GM19193 (cell line): ENCODE data around the gene CCSER1.

Experiments
- POLR2A ChIP-seq: IDR thresholded peaks from 4 replicates; pipeline ENCODE4 v1.6.1; 2011; ENCODE audit not compliant: insufficient read depth, insufficient read length; ENCODE audit errors: extremely low read depth

The CCSER1 gene

DNA sequence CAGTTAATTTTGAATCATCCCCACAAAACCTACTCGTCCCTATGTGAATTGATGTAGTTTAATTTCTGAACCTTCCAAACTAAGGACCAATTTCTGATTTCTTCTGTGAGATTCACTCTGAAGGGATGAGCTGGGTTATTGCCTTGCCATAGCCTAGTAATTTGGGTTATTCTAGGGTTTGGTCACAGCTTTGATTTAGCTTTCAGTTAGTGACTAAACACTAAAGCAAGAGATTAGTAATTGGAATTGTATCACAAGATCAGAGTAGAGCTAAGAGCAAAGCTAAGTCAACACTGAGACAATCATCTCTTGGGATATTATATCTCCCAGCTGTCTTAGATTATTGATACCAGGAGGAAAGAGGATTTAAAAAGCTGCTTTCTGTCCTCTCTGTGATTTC, 588.0 kb downstream of the CCSER1 start:
- TF ChIP-seq POLR2A: no peak

DNA sequence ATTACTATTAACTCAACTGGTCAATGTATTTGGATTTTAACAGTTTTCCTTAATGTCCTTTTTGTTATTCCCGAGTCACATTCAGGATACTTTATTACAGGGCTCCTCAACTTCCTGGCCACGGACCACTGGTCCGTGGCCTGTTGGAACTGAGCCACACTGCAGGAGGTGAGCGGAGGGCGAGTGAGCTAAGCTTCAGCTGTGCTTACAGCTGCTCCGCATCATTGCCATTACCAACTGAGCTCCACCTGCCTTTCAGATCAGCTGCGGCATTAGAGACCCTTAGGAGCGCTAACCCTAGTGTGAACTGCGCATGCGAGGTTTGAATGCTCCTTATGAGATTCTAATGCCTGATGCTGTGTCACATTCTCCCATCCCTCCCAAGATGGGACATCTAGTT, 591.7 kb downstream of the CCSER1 start:
- TF ChIP-seq POLR2A: no peak

DNA sequence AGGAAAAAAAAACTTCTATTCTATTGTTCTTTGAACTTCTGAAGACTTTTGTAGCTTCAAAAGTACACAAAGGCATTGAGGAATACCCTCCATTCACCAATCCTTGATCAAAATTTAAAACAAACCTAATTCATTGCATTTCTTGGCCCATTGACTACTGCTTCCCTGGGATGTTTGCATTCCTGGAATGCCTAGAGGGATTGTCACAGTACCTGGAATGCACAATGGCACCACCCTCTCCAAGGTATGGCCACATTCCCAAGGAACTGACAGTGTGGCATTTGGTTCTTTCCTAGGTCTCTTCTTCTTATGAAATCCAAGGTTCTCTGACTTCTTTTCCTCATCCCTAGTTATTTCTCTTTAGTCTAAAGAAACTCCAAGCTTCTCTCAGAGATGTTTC, 600.7 kb downstream of the CCSER1 start:
- no peak for TF ChIP-seq POLR2A

DNA sequence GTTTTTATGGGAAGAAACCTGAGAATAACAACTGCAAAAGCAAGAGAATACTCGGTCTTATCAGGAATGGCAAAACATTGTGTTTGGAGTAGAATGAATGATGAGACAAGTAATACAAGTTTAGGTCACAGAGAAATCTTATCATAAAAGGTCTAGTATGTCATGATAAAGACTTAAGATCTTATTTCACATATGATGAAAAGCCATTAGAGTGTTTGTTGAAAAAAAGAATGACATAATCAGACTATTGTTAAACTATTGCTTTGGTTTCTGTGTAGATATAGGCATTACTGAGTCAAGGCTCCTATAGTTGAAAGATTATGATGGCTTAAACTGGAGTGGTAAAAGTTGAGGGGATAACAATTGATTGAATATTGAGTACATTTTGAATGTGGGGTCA, 603.6 kb downstream of the CCSER1 start:
- TF ChIP-seq POLR2A: no peak

DNA sequence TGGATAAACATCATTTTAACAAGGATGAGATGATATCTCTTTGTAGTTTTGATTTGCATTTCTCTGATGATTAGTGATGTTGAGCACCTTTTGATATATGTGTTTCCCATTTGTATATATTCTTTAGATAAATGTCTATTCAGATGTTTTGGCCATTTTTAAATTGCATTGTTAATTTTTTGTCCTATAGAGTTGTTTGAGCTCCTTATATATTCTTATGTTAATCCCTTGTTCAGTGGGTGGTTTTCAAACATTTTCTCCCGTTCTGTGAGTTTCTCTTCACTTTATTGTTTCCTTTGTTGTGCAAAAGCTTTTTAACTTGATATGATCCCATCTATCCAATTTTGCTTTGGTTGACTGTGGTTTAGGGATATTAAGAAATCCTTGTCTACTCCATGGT, 606.0 kb downstream of the CCSER1 start:
- no peak for TF ChIP-seq POLR2A

DNA sequence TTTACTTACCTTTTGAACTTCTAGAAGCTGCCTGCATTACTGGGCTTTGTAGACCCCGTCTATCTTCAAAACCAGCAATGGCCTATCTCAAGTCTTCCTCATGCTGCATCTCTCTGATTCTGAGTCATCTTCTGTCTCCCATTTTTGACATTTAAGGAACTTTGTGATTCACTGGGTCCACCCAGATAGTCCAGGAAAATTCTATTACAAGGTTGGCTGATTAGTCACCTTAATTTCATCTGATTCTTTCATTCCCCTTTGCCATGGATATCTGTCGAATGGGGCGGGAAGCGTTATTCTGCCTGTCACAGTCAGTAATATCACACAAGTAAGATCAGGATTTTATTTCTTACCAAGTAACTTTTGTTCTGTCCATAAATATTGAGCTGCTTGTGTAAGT, 618.0 kb downstream of the CCSER1 start:
- TF ChIP-seq POLR2A: no peak

DNA sequence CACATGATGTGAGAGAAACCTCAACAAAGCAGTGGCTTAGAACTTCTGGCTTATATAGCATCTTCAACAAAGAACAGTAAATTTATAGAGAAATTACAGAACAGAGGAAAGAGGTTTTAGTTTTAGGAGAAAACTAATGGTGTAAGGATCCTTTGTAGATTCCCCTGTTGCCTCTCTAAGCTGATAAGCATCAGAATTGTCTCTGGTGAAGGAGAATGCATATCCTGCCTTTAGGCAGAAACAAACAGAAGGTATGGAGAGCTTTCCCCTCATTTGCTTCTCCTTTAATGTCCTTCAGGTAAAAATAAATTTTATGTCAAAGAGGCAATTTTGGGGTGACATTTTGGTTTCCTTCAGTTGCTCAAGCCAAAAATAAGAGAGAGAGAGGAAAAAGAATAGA, 625.9 kb downstream of the CCSER1 start:
- no peak for TF ChIP-seq POLR2A

DNA sequence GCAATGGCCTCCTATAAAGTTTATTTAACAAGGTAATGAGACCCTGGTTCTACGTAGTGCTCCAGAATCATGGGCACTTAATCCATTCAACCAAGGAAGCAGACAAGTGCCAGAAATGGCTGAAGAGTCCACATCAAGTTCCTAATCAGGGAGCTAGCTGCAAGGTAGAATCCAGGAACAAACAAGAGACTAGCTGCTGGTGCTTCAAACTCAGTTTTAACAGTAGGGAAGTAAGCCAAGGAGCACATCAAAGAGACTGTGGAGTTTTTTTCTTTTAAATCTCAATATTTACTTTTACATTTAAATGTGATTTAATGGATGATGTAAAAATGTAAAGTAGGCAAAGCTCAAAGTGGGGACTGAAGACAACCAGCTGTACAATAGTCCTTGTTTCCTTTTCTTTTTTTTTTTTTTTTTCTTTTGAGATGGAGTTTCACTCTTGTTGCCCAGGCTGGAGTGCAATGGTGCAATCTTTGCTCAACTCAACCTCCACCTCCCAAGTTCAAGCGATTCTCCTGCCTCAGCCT, 630.4 kb downstream of the CCSER1 start:
- TF ChIP-seq POLR2A: no peak

DNA sequence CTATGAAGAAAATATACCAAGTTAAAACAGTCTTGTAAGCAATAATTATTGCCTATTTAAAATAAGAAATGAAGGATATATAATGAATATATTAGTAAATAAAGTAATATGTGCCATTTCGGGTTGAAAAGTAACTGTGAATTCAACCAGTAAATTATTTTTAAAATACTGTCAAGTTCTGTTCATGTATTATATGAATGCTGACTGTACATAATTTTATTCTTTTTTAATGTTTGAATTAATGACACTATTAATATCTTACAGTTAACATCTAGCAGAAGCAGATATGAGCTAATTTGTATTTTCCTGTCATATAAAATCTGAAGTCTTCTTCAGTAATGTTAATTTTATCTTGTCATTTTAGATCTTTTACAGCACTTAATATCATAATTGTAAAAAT, 632.9 kb downstream of the CCSER1 start:
- no peak for TF ChIP-seq POLR2A

DNA sequence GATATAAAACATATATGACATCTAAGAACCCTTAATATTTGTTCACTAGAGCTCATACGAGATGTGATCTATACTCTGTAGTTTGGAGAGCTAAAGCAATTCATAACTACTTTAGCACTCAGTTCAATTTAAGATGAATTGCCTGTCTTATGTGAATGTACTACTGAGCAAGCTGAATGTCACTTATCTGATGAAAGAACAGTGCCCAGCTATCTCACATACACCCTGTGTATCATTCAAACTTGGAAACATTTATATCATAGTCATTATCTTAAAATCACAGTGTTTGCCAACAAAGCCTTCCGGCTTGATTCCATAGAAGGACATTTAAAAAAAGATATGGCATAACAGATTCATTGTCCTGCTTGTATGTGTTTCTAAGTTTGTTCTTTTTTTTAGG, 639.6 kb downstream of the CCSER1 start:
- no peak for TF ChIP-seq POLR2A

DNA sequence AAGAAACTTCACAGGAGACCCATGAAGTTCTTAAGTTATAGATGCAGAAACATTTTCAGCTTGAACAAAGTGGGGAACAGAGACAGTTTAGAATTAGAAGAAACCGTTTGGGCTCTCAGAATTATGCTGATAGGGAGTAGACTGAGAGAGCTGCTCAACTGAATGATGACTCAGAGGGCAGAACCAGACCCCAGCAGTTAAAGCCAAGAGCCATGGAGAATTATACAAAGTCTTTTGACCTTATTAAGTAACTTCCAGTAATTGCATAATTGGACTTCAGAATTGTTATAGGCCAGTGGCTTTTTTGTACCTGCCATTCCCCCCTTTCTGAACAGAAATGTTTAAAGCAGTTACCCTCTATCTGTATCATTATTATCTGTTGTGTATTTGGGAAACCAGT, 642.1 kb downstream of the CCSER1 start:
- TF ChIP-seq POLR2A: no peak

DNA sequence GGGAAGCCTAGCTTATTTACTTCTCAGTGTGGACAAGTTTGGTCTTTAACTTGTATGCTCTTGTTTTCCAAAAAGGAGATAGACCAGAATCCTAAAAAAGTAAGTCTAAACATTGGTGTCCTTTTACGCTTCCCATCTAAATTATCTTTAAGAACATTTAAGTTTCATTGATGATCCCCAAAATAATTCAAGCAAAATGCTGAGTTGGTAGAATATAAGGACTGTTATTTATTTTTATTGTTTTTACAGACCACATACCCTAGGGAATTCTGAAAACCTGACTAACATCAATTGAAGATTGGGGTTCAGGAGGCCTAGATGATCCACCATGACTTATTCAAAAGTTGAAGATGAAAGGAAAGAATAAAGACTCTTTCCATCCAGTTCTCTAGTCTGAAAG, 653.0 kb downstream of the CCSER1 start:
- TF ChIP-seq POLR2A: no peak

DNA sequence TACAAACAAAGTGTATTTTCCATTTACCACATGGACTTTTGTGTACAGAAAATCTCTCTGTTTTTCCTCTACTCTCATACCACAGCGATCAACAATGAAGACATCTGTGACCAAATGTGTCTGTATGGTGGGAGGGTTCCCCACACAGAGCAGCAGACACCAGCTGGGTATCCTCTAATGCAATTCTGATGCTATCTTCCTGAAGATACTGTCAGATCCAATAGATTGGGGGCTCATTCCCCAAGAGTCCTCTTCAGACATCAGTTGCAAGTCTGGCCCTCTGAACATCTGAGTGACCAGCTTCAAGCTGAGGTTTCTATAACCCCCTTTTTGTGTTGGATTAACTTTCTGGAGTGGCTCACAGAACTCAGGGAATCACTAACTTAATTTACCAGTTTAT, 659.4 kb downstream of the CCSER1 start:
- no peak for TF ChIP-seq POLR2A

DNA sequence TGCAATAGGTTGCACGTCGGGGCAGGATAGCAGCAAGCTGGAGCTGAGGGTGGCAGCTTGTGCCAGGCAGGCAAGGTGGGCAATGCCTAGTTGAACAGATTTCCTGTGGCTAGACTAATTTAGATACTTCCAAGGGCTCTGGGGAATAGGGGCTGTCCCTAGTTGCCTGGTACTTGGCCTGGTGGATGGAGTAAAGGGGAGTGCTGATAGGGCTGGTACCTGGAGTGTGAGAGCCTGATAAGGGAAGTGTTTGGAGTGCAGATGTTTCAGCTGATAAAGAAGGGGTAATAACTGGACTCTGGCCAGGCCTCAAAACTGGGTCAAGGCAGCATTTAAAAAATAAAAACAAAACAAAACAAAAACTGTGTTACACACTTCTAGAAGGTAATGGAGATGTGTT, 665.5 kb downstream of the CCSER1 start:
- no peak for TF ChIP-seq POLR2A

DNA sequence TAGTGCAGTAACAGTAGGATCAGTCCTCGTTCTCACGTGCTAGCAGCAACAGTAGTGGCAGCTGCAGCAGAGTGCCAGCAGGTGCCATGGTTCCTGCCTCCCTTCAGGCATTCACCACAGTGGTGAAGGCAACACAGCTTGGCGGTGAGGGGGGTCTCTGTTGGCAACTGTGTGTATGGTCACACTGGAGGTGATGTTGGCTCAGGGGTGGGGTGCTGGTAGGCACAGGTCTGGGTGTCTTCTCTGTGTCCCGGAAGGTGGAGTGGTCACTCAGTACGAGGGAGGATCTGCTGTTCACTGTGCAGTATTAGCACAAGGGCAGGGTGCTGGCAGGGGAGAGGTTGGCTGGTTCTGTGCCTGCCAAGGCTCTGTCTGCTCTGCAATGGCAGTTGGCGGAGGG, 671.8 kb downstream of the CCSER1 start:
- TF ChIP-seq POLR2A: no peak

DNA sequence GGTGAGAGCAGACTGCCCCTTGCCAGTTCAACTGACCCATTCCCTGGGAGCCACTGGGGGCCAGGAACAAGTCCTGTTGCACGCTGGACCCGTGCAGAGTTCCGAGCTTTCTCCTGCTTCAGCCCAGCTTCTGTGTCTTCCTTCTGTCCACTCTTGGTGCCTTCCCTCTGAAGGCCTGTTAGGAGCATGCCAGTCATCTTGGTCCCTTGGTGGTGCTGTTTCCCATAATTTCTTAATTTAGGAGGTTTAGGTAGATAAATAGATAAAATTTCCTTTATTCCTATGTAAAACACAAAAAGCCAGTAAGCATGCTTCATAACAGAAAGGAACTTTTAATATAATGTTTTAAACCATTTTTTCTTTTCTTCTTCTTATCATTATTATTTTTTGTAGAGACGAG, 672.7 kb downstream of the CCSER1 start:
- no peak for TF ChIP-seq POLR2A

DNA sequence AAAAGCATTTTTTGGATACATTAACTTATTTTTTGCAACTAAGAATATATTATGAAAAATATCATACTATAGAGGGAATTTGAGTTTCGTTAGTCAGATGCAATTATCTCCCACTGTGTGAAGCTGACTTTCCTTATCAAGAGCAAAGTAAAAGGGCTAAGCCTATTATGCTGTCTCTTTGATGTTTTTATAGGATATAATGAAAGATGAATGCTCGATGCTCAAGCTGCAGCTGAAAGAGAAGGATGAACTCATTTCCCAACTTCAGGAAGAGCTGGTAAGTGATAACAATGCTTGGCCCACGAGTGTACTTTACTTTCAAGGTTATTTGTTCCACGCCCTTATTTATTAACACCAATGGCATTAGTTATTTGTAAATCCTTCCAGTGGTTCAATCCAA, 688.4 kb downstream of the CCSER1 start:
- no peak for TF ChIP-seq POLR2A
